Liver (tissue), 9 donors: Measurements from ENCODE around the gene SPIN1. TPM values are rescaled to one million over a fixed set of nuclear protein-coding genes. Genes with fewer than 3 reads are reported as not detected.

Source experiments
- DNase-seq: peaks from one replicate; pipeline ENCODE4 v3.0.0-alpha.2; 2017; ENCODE audit warnings: low spot score
- H3K27ac ChIP-seq, 2 donors: one replicate each; pipeline ENCODE4 v1.7.0; 2013; ENCODE audit warnings: inconsistent platforms in 2 of 2, low read length in 2 of 2, control low read depth in 1 of 2, low read depth in 1 of 2, mild to moderate bottlenecking in 1 of 2
- H3K27me3 ChIP-seq, 4 donors: one replicate each; pipeline versions ENCODE4 v1.6.1 to v1.7.0; 2013; ENCODE audit warnings: low read length in 3 of 4, inconsistent platforms in 1 of 4, mild to moderate bottlenecking in 1 of 4, moderate library complexity in 1 of 4; ENCODE audit not compliant: control insufficient read depth in 4 of 4, insufficient read depth in 4 of 4
- H3K36me3 ChIP-seq, 4 donors: one replicate each; pipeline versions ENCODE4 v1.6.1 to v1.7.0; 2013; ENCODE audit warnings: low read length in 3 of 4, mild to moderate bottlenecking in 3 of 4, low read depth in 1 of 4, moderate library complexity in 1 of 4; ENCODE audit not compliant: control insufficient read depth in 4 of 4, insufficient read depth in 3 of 4
- H3K4me1 ChIP-seq, 4 donors: one replicate each; pipeline versions ENCODE4 v1.6.1 to v1.7.0; 2013; ENCODE audit warnings: low read length in 3 of 4, mild to moderate bottlenecking in 3 of 4, moderate library complexity in 1 of 4; ENCODE audit not compliant: control insufficient read depth in 4 of 4, insufficient read depth in 4 of 4
- H3K4me3 ChIP-seq, 3 donors: one replicate each; pipeline versions ENCODE4 v1.6.1 to v1.7.0; 2013; ENCODE audit warnings: low read length in 3 of 3, control low read depth in 1 of 3, low read depth in 1 of 3, mild to moderate bottlenecking in 1 of 3
- H3K9ac ChIP-seq, 2 donors: one replicate each; pipeline ENCODE4 v1.7.0; 2013; ENCODE audit warnings: low read length in 2 of 2, mild to moderate bottlenecking in 2 of 2, moderate library complexity in 2 of 2, control low read depth in 1 of 2, low read depth in 1 of 2
- H3K9me3 ChIP-seq, 4 donors: one replicate each; pipeline versions ENCODE4 v1.6.1 to v1.7.0; 2013; ENCODE audit warnings: low read length in 3 of 4; ENCODE audit not compliant: control insufficient read depth in 4 of 4
- ATF3 ChIP-seq: IDR thresholded peaks from 2 replicates; pipeline ENCODE4 v1.6.1; 2016; ENCODE audit warnings: antibody characterized with exemption
- CTCF ChIP-seq: fragments of 150-350 bp; IDR thresholded peaks from 2 replicates; pipeline ENCODE4 v1.5.1; 2017; ENCODE audit warnings: improper control_type of control experiment, low read depth, low read length; ENCODE audit not compliant: missing input control
- EGR1 ChIP-seq, 2 donors: IDR thresholded peaks; 2 replicates each; pipeline ENCODE4 v1.6.1; 2016 to 2018; ENCODE audit warnings: antibody characterized with exemption in 2 of 2, low read depth in 2 of 2
- FOXA1 ChIP-seq: IDR thresholded peaks from 2 replicates; pipeline ENCODE4 v1.6.1; 2016; ENCODE audit warnings: antibody characterized with exemption
- FOXA2 ChIP-seq: IDR thresholded peaks from 2 replicates; pipeline ENCODE4 v1.6.1; 2016; ENCODE audit warnings: antibody characterized with exemption
- GABPA ChIP-seq, 2 donors: IDR thresholded peaks in 1 of 2; conservative IDR thresholded peaks in 1 of 2; 2 replicates each; pipeline ENCODE4 v1.6.1; 2016; ENCODE audit warnings: antibody characterized with exemption in 2 of 2, mild to moderate bottlenecking in 1 of 2, moderate library complexity in 1 of 2
- HNF4A ChIP-seq, 2 donors: conservative IDR thresholded peaks; 2 replicates each; pipeline ENCODE4 v1.6.1; 2016; ENCODE audit warnings: antibody characterized with exemption in 2 of 2, mild to moderate bottlenecking in 2 of 2
- HNF4G ChIP-seq: IDR thresholded peaks from 2 replicates; pipeline ENCODE4 v1.6.1; 2016; ENCODE audit warnings: antibody characterized with exemption
- JUND ChIP-seq, 2 donors: IDR thresholded peaks; 2 replicates each; pipeline ENCODE4 v1.6.1; 2016; ENCODE audit warnings: antibody characterized with exemption in 2 of 2
- MAX ChIP-seq: IDR thresholded peaks from 2 replicates; pipeline ENCODE4 v1.6.1; 2016; ENCODE audit warnings: antibody characterized with exemption
- NR2F2 ChIP-seq: IDR thresholded peaks from 2 replicates; pipeline ENCODE4 v1.6.1; 2016; ENCODE audit warnings: antibody characterized with exemption
- RAD21 ChIP-seq, 2 donors: IDR thresholded peaks; 2 replicates each; pipeline ENCODE4 v1.6.1; 2016; ENCODE audit warnings: antibody characterized with exemption in 2 of 2, mild to moderate bottlenecking in 2 of 2
- REST ChIP-seq: IDR thresholded peaks from 2 replicates; pipeline ENCODE4 v1.6.1; 2016; ENCODE audit warnings: antibody characterized with exemption, mild to moderate bottlenecking
- RXRA ChIP-seq, 2 donors: IDR thresholded peaks; 2 replicates each; pipeline ENCODE4 v1.6.1; 2017 to 2018; ENCODE audit warnings: antibody characterized with exemption in 2 of 2, mild to moderate bottlenecking in 1 of 2
- SP1 ChIP-seq: IDR thresholded peaks from 2 replicates; pipeline ENCODE4 v1.6.1; 2018; ENCODE audit warnings: antibody characterized with exemption, mild to moderate bottlenecking
- TAF1 ChIP-seq: conservative IDR thresholded peaks from 2 replicates; pipeline ENCODE4 v1.6.1; 2016; ENCODE audit warnings: antibody characterized with exemption, mild to moderate bottlenecking
- YY1 ChIP-seq: IDR thresholded peaks from 2 replicates; pipeline ENCODE4 v1.6.1; 2016; ENCODE audit warnings: antibody characterized with exemption, mild to moderate bottlenecking
- ZBTB33 ChIP-seq: IDR thresholded peaks from 2 replicates; pipeline ENCODE4 v1.6.1; 2016; ENCODE audit warnings: antibody characterized with exemption
- WGBS: extraction: QIAGEN DNeasy Blood & Tissue Kit; methylation state at CpG from one replicate; pipeline ENCODE4 v1.1.7; 2013; 5-methylcytosine and 5-hydroxymethylcytosine counted together
- polyA plus RNA-seq, 2 donors: library from polyadenylated mRNA; stranded (reverse) in 1 of 2; unstranded in 1 of 2; fragments of 200-250 nt in 1 of 2; fragments of >200 nt in 1 of 2; fragmentation: Nextera tagmentation in 1 of 2; extraction: Ambion mirVana in 1 of 2; gene quantifications; one replicate each; pipeline versions ENCODE4 v1.2.1 to v1.2.3, GENCODE V29; 2013 to 2015
- total RNA-seq, 2 donors: library from RNA; depleted of rRNA; stranded (reverse); fragments of >200 nt; gene quantifications; one replicate each; pipeline ENCODE4 v1.2.3, GENCODE V29; 2014
- donor health status: healthy.
- donor health status: healthy.
- donor health status: healthy.
- donor health status: healthy.
- donor health status: healthy.

Gene SPIN1
- total and polyA plus RNA-seq, 4 donors: 9.0 to 30.3 (median 18.6) TPM

- no peak for TF ChIP-seq CTCF
Measured at GRCh38 chr9:88433583-88434255, 45.5 kb downstream of the SPIN1 start (continued).

GRCh38 chr9:88435336-88435735 is 47.1 kb downstream of the SPIN1 start:
- no peak for DNase-seq
- Histone ChIP-seq H3K4me1 (peaks cover 3 to 25% (median 17%) of the 10 kb centered on the region in 4 donors), H3K27ac (no peak overlapping the region), H3K9ac (no peak overlapping the region), H3K27me3 (no peaks in the 10 kb centered on the region), H3K36me3 (peaks cover 0 to 2% (median 0%) of the 10 kb centered on the region in 4 donors), H3K9me3 (no peaks in the 10 kb centered on the region), H3K4me3 (no peak overlapping the region)
- TF ChIP-seq YY1 (no peak), FOXA2 (no peak), RXRA (IDR thresholded peaks at IDR 0.05) (no peak)
- WGBS: 90% methylated on average over 2 of the region's 2 CpGs

GRCh38 chr9:88436379-88436778 is 48.1 kb downstream of the SPIN1 start:
- H3K36me3 ChIP-seq: peaks cover 0 to 2% (median 0%) of the 10 kb centered on the region in 4 donors
- DNase-seq: no peak
- H3K9me3 ChIP-seq: no peaks in the 10 kb centered on the region
- H3K4me1 ChIP-seq: peaks cover 3 to 25% (median 17%) of the 10 kb centered on the region in 4 donors
- TF ChIP-seq YY1: no peak
- no peak for TF ChIP-seq GABPA (IDR thresholded peaks at IDR 0.05 in 1 of 2, conservative IDR thresholded peaks at IDR 0.05 in 1 of 2)
- TF ChIP-seq SP1: no peak
- TF ChIP-seq REST: no peak
- TF ChIP-seq HNF4G: no peak
- TF ChIP-seq ATF3: no peak
- no peak for TF ChIP-seq RAD21 (IDR thresholded peaks at IDR 0.05)
- TF ChIP-seq CTCF: no peak
- no peak for TF ChIP-seq MAX
- TF ChIP-seq FOXA2: no peak
- no peak for TF ChIP-seq RXRA (IDR thresholded peaks at IDR 0.05)
- no peak for TF ChIP-seq HNF4A (conservative IDR thresholded peaks at IDR 0.05)
- no peak for TF ChIP-seq JUND (IDR thresholded peaks at IDR 0.05)
- TF ChIP-seq ZBTB33: no peak
- no peak for TF ChIP-seq NR2F2
- TF ChIP-seq FOXA1: no peak
- TF ChIP-seq TAF1: no peak
- no peak for TF ChIP-seq EGR1 (IDR thresholded peaks at IDR 0.05; ENCODE audit: low read depth in 2 of 2)
- no peak overlapping the region for H3K27ac ChIP-seq
- no peaks in the 10 kb centered on the region for H3K27me3 ChIP-seq
- no peak overlapping the region for H3K4me3 ChIP-seq
- no peak overlapping the region for H3K9ac ChIP-seq
- 96% methylated on average over 4 of the region's 4 CpGs for WGBS
